Natural killer cell treated with Interleukin-12 subunit alpha and Interleukin-12 subunit beta and Interleukin-15 and Interleukin-18, amount 100 ng/mL, for 72 hours (primary cell): ENCODE data around the gene TTYH1. TPM values are rescaled to one million over a fixed set of nuclear protein-coding genes. Genes with fewer than 3 reads are reported as not detected.
A peak's percentile ranks its signal among the peaks of the same experiment; 100 is the strongest.

Experiments
- ATAC-seq, 2 donors: fragments of 150-1000 bp; cut with Tn5 transposase in 1 of 2; sonication (Bioruptor Pico), chemical (Tn5 transposase) in 1 of 2; 2 replicates each; pipeline ENCODE4 v1.10.0; 2021
- DNase-seq: peaks from one replicate; pipeline ENCODE4 v3.0.0; 2022; ENCODE audit warnings: low spot score
- H3K27ac Mint-ChIP-seq, 2 donors: 1 replicate in 1 of 2; 2 replicates in 1 of 2; pipeline ENCODE4 v1.8.0; 2022; ENCODE audit warnings: mixed read lengths in 2 of 2, mild to moderate bottlenecking in 1 of 2, moderate library complexity in 1 of 2
- H3K27me3 Mint-ChIP-seq, 2 donors: 1 replicate in 1 of 2; 2 replicates in 1 of 2; pipeline ENCODE4 v1.8.0; 2022; ENCODE audit warnings: mixed read lengths in 2 of 2
- H3K36me3 Mint-ChIP-seq: one replicate; pipeline ENCODE4 v1.8.0; 2022; ENCODE audit warnings: mixed read lengths
- H3K4me1 Mint-ChIP-seq, 2 donors: 1 replicate in 1 of 2; 2 replicates in 1 of 2; pipeline ENCODE4 v1.8.0; 2022; ENCODE audit warnings: low read depth in 2 of 2, mixed read lengths in 2 of 2, mild to moderate bottlenecking in 1 of 2
- H3K4me3 Mint-ChIP-seq: one replicate; pipeline ENCODE4 v1.8.0; 2022; ENCODE audit warnings: mixed read lengths
- H3K9me3 Mint-ChIP-seq: 2 replicates; pipeline ENCODE4 v1.8.0; 2022; ENCODE audit warnings: mixed read lengths
- total RNA-seq, 2 donors: library from RNA; stranded (reverse); gene quantifications; one replicate each; pipeline ENCODE4 v1.2.3, GENCODE V29; 2022

The TTYH1 gene
- total RNA-seq, 2 donors from 2014 or later, result 0.31 to 0.73 TPM

DNA sequence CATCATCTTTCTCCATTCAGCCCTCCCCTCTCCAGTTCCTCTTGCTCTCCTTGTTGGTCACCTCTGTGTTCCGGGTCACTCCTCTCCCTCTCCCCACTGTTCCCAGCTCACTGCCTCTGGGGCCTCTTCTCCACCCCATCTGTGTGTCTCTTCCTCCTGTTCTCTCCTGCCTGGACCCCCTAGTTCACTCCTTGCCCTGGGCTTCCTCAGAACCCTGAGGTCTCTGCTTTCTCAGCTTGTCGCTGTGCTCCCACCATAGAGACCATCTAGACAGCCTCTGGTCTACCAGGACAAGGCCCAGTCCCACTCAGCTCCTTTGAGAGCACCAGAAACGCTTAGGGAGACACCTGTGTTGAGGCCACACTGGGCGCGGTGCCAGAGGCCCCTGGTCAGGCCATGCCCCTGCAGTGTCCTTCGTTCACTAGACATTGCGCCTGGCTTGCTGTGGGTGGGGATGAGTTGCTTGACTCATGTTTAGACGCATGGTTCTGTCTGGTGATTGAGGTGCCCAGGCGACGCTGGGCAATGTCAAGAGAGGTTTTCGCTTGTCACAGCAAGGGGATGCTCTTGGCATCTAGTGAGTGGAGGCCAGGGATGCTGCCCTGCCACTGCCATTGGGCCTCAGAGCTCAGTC lies 43.5 kb downstream of the TTYH1 start:
- H3K36me3 Mint-ChIP-seq, result peaks cover 11% of the 10 kb centered on the region
- no peaks in the 10 kb centered on the region for H3K27me3 Mint-ChIP-seq
- ATAC-seq (no peak), DNase-seq (no peak)
- no peaks in the 10 kb centered on the region for H3K9me3 Mint-ChIP-seq
- peak overlapping the region; percentile 70 for H3K27ac Mint-ChIP-seq
- H3K4me1 Mint-ChIP-seq, result peaks cover 28% of the 10 kb centered on the region in 2 donors
- H3K4me3 Mint-ChIP-seq, result no peak overlapping the region

DNA sequence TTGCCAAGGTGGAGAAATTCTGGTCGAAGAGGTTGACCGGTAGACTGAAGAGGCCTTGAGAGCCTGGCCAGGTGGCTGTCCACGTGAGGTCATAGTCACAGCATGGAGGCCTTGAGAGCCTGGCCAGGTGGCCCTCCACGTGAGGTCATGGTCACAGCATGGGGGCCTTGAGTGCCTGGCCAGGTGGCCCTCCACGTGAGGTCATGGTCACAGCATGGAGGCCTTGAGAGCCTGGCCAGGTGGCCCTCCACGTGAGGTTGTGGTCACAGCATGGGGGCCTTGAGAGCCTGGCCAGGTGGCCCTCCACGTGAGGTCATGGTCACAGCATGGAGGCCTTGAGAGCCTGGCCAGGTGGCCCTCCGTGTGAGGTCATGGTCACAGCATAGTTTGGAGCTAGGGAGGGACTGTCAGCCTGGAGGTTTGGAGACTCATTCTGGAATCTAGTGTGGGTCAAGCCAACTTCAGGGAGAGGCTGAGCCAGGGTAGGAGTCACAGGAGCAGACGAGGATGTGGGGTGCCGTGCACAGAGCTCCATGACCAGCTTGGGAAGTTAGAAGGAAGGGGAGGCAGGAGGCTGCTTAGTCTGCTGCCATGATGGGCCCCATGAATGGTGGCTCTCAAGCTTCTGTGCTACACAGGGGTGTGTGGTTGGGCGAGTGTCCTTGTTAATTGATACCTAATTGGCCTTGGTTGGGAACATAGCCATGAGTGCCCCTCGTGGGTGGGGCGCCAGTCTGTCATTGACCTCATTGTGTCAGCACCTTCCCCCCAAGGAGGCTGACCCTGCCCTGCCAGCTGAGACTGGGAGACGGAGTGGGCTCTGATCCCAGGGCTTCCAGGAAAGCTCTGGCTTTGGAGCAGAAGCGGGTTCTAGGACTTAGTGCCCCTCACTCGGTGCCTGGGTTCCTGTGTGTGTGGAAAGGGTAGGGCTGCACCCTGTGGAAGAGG lies 44.3 kb downstream of the TTYH1 start:
- Mint-ChIP-seq H3K9me3 (no peaks in the 10 kb centered on the region), H3K36me3 (peaks cover 11% of the 10 kb centered on the region), H3K27ac (peak overlapping the region; percentile 70), H3K4me1 (peaks cover 31 to 34% of the 10 kb centered on the region in 2 donors), H3K27me3 (no peaks in the 10 kb centered on the region), H3K4me3 (peak overlapping the region; percentile 28)
- no peak for ATAC-seq
- DNase-seq, result no peak

DNA sequence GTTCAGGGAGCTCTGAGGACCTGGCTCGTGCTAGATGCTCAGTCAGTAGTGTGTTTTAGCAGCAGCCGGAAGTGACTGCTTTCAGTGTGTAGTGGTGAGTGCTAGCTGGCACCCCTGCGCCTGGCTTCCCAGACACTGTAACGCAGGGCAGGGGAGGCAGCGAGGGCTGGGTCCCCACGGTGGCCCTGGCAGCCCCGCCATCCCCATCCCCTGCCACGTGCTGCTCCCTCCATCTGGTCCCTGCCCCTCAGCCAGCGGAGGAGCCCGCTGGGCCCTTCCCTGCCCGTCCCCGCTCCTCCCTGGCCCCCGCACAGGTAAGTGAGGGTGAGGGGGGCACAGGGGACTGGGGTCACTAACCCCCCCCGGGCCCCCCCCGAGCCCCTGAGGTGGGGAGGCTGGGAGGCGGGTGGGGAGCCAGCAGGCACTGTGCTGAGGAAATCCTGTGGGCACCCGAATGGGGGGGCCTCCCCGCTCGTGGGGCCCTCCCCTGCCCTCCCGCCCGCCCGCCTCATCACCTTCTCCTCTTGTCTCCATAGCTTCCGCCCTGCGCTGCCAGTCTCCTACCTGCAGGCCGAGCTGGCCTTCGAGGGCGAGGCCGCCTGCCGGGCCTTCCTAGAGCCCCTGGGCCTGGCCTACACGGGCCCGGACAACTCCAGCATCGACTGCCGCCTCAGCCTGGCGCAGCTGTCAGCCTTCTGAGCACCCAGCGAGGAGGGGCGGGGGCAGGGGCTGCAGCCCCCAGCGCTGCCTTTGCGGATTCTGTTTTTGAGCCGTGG lies 45.2 kb downstream of the TTYH1 start:
- DNase-seq (no peak), ATAC-seq (no peak)
- no peaks in the 10 kb centered on the region for H3K9me3 Mint-ChIP-seq
- peaks cover 34 to 39% of the 10 kb centered on the region in 2 donors for H3K4me1 Mint-ChIP-seq
- H3K36me3 Mint-ChIP-seq, result peaks cover 11% of the 10 kb centered on the region
- no peaks in the 10 kb centered on the region for H3K27me3 Mint-ChIP-seq
- H3K27ac Mint-ChIP-seq, result peak overlapping the region in 1 of 2 donors; percentile 70
- H3K4me3 Mint-ChIP-seq, result peak overlapping the region; percentile 28

DNA sequence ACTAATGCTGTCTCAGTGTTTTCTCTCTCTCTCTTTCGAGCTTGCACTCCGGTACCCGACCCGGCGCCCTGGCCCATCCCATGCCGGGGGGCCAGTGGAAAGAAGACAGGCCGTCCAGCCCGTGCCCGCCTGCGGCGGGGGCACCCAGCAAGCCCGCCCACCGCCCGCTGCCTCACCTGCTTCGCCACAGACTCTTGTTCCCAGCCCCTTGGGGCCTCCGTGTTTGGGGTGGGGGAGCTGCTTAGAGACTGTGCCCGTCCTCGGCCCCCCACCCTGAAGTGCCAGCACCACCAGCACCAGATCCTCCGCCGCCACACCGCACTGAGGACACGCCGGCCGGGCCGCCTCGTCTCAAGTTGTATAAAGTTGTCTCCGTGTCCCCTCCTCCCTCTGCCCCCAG lies 45.9 kb downstream of the TTYH1 start:
- no peaks in the 10 kb centered on the region for H3K27me3 Mint-ChIP-seq
- peaks cover 11% of the 10 kb centered on the region for H3K36me3 Mint-ChIP-seq
- peaks cover 34 to 42% of the 10 kb centered on the region in 2 donors for H3K4me1 Mint-ChIP-seq
- H3K9me3 Mint-ChIP-seq, result no peaks in the 10 kb centered on the region
- H3K27ac Mint-ChIP-seq, result peak overlapping the region; percentile 66 to 67
- no peak for ATAC-seq
- no peak for DNase-seq
- H3K4me3 Mint-ChIP-seq, result peak overlapping the region; percentile 71

DNA sequence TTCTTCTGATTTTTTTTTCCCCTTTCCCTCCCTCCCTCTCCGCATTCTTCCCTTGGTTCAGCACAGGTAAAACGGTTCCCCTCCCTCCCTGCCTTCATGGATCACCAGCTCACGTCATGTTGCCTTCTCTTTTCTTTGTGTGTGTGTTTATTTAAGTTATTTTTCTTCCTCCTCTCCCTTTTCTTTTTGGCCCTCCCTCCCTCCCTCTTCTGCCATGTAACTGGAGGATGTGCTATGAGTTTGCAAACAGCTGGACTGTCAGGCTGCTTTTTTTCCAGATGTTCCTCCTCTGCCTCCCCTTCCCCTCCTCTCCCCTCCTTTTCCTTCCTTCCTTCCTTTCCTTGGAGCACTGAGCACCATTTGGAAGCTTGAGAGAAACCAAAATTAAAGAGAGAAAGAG lies 46.3 kb downstream of the TTYH1 start:
- DNase-seq (no peak), ATAC-seq (no peak)
- Mint-ChIP-seq H3K9me3 (no peaks in the 10 kb centered on the region), H3K4me3 (peak overlapping the region; percentile 71), H3K27ac (peak overlapping the region; percentile 66 to 67), H3K36me3 (peaks cover 11% of the 10 kb centered on the region), H3K4me1 (peaks cover 34 to 42% of the 10 kb centered on the region in 2 donors), H3K27me3 (no peaks in the 10 kb centered on the region)

DNA sequence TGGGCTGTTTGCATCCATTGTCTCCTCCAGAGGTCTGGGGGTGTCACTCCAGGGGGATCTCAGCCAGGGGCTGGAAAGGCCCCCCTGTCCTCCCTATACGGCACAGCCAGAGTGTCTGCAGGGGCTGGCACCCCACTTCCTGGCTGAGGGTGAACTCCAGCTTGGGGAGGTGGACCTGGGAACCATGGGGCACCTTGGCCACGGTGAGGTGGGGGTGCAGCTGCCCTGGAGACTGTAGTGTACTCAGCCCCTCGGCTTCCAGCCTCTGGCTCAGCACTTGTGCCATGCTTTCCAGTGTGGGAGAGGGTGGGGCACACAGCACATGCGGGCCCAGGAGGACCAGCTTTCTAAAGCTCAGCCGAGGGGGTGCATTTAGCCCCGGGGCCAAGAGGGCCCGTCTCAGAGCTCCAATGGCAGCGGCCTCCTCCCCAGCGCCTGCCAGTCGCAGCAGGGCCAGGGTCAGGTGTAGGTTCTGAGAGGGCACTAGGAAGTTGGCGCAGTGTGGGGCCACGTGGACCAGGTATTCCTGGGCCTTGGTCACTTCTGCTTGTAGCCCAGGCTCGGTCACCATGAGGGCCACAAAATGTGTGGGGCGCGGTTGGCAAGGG lies 46.9 kb downstream of the TTYH1 start:
- no peaks in the 10 kb centered on the region for H3K27me3 Mint-ChIP-seq
- peaks cover 11% of the 10 kb centered on the region for H3K36me3 Mint-ChIP-seq
- H3K9me3 Mint-ChIP-seq, result no peaks in the 10 kb centered on the region
- DNase-seq (no peak), ATAC-seq (no peak)
- peak overlapping the region; percentile 71 for H3K4me3 Mint-ChIP-seq
- peaks cover 34 to 42% of the 10 kb centered on the region in 2 donors for H3K4me1 Mint-ChIP-seq
- peak overlapping the region; percentile 66 to 67 for H3K27ac Mint-ChIP-seq

DNA sequence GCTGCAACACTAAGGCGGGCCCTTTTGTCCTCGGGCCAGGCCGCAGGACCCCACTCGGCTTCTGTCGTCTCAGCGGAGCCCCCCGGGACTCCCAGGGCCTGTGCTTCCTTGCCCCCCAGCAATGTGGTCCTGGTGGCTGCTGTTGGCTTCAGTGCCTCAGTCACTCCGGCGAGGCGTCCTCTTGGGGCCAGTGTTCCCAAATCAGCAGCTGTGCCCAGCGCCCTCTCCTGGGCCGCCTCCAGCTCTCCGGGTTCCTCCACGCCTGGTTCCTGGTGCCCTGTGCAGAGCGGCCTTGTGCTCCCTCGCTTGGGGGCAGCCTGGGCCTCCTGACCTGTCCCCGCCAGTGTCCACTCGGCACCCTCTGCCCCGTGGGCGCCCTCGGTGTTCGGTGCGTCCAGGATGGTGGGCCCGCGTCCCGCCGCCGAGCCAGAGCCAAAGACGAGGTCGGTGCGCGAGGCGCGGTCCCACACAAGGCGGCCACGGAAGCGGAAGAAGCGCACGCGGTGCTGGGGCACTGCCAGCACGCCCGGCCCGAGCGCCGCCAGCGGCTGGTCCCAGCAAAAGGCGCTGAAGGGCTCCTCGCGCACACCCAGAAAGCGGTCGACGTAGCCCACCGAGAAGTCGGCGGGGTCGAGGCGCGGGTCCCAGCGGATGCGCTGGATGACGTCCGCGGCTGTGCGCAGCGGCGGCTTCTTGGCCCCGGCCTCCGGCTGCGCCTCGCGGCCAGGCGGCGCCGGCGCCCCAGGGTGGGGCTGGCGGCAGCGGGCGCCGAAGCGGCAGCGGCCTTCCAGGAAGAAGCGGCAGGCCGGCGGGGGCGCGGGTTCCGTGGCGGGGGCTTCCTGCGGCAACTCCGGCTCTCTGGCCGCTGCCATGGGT lies 47.6 kb downstream of the TTYH1 start:
- ATAC-seq (peak; percentile 3 to 47), DNase-seq (peak; percentile 76)
- H3K9me3 Mint-ChIP-seq, result no peaks in the 10 kb centered on the region
- peak overlapping the region; percentile 80 for H3K4me3 Mint-ChIP-seq
- peaks cover 34 to 42% of the 10 kb centered on the region in 2 donors for H3K4me1 Mint-ChIP-seq
- H3K27me3 Mint-ChIP-seq, result no peaks in the 10 kb centered on the region
- peaks cover 11% of the 10 kb centered on the region for H3K36me3 Mint-ChIP-seq
- H3K27ac Mint-ChIP-seq, result peak overlapping the region; percentile 86 to 88

DNA sequence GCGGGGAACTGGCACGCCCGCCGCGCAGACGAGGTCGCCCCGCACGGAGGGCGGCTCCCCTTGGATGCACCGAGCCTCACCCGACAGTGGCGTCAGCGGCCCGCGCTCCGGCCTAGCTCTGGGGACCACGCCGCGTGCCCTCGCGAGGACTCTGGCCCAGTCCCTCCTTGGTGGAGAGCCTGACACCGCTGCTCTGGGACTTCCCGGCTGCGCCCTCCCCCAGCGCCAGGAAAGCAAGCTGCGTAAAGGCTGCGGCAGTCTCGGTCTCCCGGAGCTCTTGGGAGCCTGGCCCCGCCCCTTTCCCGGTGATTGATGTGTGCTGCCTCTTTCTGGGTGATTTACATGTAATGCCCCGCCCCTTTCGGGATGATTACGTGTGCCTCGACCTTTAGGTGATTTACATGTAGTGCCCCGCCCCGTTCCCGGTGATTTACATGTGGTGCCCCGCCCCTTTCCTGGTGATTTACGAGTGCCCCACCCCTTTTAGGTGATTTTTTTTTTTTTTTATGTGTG lies 48.3 kb downstream of the TTYH1 start, which contains the start of gene LENG9:
Gene LENG9 (minus strand): TSS at position 248 of the 513 bp plus-strand sequence. CDS start 252 bp downstream, outside the sequence.
- H3K9me3 Mint-ChIP-seq, result no peaks in the 10 kb centered on the region
- ATAC-seq, result peak; percentile 75 to 84

DNA sequence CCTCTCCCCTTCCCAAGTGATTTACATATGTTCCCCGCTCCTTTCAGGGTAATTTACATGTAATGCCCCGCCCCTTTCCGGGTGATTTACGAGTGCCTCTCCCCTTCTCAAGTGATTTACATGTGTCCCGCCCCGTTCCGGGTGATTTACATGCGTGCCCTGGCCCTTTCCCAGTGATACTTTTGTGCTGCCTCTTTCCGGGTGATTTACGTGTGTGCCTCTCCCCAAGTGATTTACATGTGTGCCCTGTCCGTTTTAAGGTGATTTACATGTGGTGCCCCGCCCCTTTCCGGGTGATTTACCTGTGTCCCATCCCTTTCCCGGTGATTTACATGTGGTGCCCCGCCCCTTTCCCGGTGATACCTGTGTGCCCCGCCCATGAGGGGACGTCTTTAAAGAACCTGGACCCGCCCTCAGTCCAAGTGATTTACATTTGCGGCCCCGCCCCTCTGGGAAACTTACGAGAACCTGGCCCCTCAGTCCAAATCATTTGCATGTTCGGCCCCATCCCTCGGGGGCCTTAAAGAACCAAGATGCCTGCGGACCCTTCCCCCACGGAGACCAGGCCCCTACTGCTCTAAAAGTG lies 48.9 kb downstream of the TTYH1 start:
- peak overlapping the region; percentile 86 to 88 for H3K27ac Mint-ChIP-seq
- peaks cover 0 to 8% of the 10 kb centered on the region in 2 donors for H3K27me3 Mint-ChIP-seq
- H3K4me1 Mint-ChIP-seq, result peaks cover 22 to 31% of the 10 kb centered on the region in 2 donors
- no peaks in the 10 kb centered on the region for H3K9me3 Mint-ChIP-seq
- H3K36me3 Mint-ChIP-seq, result peaks cover 1% of the 10 kb centered on the region
- H3K4me3 Mint-ChIP-seq, result peak overlapping the region; percentile 80
- ATAC-seq (peak; percentile 70 to 85), DNase-seq (peak; percentile 97)

More for the DNA sequence above, 48.3 kb downstream of the TTYH1 start, which contains the start of gene LENG9:
- H3K4me3 Mint-ChIP-seq, result peak within 1 kb of the TSS; percentile 80
- H3K27ac Mint-ChIP-seq, result peak within 1 kb of the TSS; percentile 86 to 88
- H3K36me3 Mint-ChIP-seq, result peaks cover 7% of the 10 kb centered on the region
- DNase-seq, result peak; percentile 99
- peaks cover 0 to 3% of the 10 kb centered on the region in 2 donors for H3K27me3 Mint-ChIP-seq
- peaks cover 28 to 36% of the 10 kb centered on the region in 2 donors for H3K4me1 Mint-ChIP-seq

DNA sequence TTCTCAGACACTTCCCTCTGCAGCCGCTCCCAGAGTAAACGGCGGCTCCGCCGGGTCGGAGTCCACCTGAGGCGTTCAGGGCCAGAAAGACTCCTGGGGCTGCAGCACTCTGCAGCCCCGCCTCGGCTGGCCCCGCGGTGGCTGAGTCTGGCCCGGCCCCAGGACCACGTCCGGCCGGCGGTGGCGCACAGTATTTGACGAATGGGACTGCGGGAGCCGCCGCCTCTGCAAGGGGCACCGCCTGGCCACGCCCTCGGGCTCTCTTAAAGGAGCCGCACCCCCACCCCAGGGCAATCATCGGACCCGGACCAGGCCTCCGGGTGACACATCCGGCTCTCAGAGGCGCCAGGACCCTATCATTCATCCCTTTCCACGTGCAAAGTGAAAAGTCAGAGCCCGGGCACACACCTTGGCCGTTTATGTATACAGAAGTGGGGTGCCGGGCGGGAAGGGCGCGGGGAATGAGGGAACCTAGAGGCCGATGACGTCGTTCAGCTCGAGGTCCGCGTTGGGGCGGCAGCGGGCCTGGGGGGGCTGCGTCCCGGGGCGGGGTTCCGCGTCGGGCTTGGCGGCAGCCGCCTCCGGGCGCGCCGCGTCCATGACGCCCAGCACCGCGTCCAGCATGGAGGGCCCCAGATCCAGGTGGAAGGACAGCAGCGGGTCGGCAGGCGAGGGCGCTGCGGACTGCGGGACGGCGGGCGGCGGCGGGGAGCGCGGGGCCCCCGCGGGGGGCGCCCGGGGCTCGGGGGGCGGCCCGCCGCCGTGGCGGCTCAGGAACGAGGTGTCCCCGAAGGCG lies 49.6 kb downstream of the TTYH1 start:
- Mint-ChIP-seq H3K36me3 (no peaks in the 10 kb centered on the region), H3K9me3 (no peaks in the 10 kb centered on the region), H3K27me3 (peaks cover 5 to 15% of the 10 kb centered on the region in 2 donors), H3K4me3 (peak overlapping the region; percentile 80), H3K4me1 (peaks cover 18 to 24% of the 10 kb centered on the region in 2 donors), H3K27ac (peak overlapping the region; percentile 86 to 88)
- DNase-seq, result peak; percentile 97
- peak; percentile 73 to 80 for ATAC-seq

DNA sequence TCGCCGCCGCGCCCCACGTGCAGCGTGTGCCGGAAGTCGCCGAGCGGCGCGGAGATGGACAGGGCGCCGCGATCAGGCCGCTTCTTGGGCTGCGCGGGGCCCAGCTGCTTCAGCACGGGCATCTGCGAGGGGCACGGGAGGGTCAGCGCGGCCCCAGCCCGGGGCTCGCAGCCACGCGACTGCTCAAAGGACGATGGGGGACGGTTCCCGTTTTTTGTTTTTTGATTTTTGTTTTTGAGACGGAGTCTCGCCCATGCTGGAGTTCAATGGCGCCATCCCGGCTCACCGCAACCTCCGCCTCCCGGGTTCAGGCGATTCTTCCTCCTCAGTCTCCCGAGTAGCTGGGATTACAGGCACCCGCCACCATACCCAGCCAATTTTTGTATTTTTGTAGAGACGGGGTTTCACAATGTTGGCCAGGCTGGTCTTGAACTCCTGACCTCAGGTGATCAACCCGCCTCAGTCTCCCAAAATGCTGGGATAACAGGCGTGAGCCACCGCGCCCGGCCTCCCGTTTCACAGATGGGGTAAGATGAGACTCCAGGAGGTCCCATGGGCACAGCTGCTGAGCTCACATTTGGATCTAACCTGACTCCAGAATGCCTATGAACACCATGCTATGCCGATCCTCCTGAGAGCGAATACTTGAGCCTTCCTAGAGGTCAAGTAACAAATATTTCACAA lies 50.3 kb downstream of the TTYH1 start:
- ATAC-seq (no peak), DNase-seq (no peak)
- H3K4me3 Mint-ChIP-seq, result peak overlapping the region; percentile 63
- H3K27ac Mint-ChIP-seq, result peak overlapping the region in 1 of 2 donors; percentile 50
- peaks cover 21 to 30% of the 10 kb centered on the region in 2 donors for H3K4me1 Mint-ChIP-seq
- peaks cover 13 to 23% of the 10 kb centered on the region in 2 donors for H3K27me3 Mint-ChIP-seq
- no peaks in the 10 kb centered on the region for H3K36me3 Mint-ChIP-seq
- no peaks in the 10 kb centered on the region for H3K9me3 Mint-ChIP-seq
